Right atrium auricular region (tissue), 2 donors: ENCODE measurements around the gene IFT43. TPM values are rescaled to one million over a fixed set of nuclear protein-coding genes. Genes with fewer than 3 reads are reported as not detected.

Experiments used
- DNase-seq: peaks from one replicate; pipeline ENCODE4 v3.0.0-alpha.2; 2019; ENCODE audit warnings: low spot score
- H3K27ac ChIP-seq, 2 donors: fragments of 200-600 bp; sonication (generic); 1 replicate in 1 of 2; 2 replicates in 1 of 2; pipeline ENCODE4 v1.5.1; 2016 to 2019
- H3K27me3 ChIP-seq, 2 donors: fragments of 200-600 bp; sonication (generic); one replicate each; pipeline versions ENCODE4 v1.5.1 to v1.6.0; 2017 to 2019
- H3K36me3 ChIP-seq: fragments of 200-600 bp; sonication (generic); one replicate; pipeline ENCODE4 v1.5.1; 2016
- H3K4me1 ChIP-seq, 2 donors: fragments of 200-600 bp; sonication (generic); one replicate each; pipeline versions ENCODE4 v1.5.1 to v1.6.0; 2017 to 2019
- H3K4me3 ChIP-seq, 2 donors: fragments of 200-600 bp; sonication (generic); 1 replicate in 1 of 2; 2 replicates in 1 of 2; pipeline ENCODE4 v1.5.1; 2017 to 2019; ENCODE audit warnings: mild to moderate bottlenecking in 1 of 2, moderate library complexity in 1 of 2
- H3K9me3 ChIP-seq, 2 donors: fragments of 200-600 bp; sonication (generic); one replicate each; pipeline ENCODE4 v1.5.1; 2019
- CTCF ChIP-seq, 2 donors: fragments of 200-600 bp; sonication (generic); IDR thresholded peaks; one replicate each; pipeline ENCODE4 v1.5.1; 2019; ENCODE audit warnings: antibody characterized with exemption in 2 of 2
- total RNA-seq, 2 donors: library from RNA; depleted of rRNA; stranded (reverse); fragments of >200 nt; gene quantifications; one replicate each; pipeline ENCODE4 v1.1.0, GENCODE V29; 2016

The IFT43 gene
- total RNA-seq, 2 donors from 2014 or later: 32.6 to 59.0 TPM

- Histone ChIP-seq H3K27me3 (no peaks in the 10 kb centered on the region), H3K4me1 (no peaks in the 10 kb centered on the region), H3K27ac (no peak overlapping the region), H3K36me3 (peaks cover 28% of the 10 kb centered on the region), H3K4me3 (no peak overlapping the region), H3K9me3 (no peaks in the 10 kb centered on the region)
- DNase-seq: no peak
- no peak for TF ChIP-seq CTCF (IDR thresholded peaks at IDR 0.05)
Measured at GRCh38 chr14:76057914-76058313, 72.4 kb downstream of the IFT43 start.

GRCh38 chr14:76063327-76063726 is 77.8 kb downstream of the IFT43 start:
- Histone ChIP-seq H3K27ac (no peak overlapping the region), H3K27me3 (no peaks in the 10 kb centered on the region), H3K4me3 (no peak overlapping the region), H3K36me3 (peaks cover 66% of the 10 kb centered on the region), H3K4me1 (no peaks in the 10 kb centered on the region), H3K9me3 (peaks cover 0 to 11% of the 10 kb centered on the region in 2 donors)
- no peak for TF ChIP-seq CTCF (IDR thresholded peaks at IDR 0.05)
- no peak for DNase-seq

DNA sequence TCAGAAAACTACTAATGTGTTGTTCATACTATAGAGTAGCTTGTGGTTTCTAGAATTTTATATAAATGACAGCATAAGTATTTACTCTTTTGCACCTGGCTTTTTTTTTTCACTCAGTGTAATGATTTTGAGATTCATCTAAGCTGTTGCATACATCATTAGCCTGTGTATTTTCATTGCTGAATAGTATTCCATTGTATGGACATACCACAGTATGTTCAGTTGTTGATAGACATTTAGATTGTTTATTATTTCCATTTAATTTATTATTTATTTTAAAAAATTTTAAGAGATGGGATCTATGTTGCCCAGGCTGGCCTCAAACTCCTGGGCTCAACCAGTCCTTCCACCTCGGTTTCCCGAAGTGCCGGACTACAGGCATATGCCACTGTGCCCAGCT is 80.0 kb downstream of the IFT43 start:
- Histone ChIP-seq H3K27ac (no peak overlapping the region), H3K9me3 (peaks cover 0 to 11% of the 10 kb centered on the region in 2 donors), H3K4me1 (no peaks in the 10 kb centered on the region), H3K27me3 (no peaks in the 10 kb centered on the region), H3K4me3 (no peak overlapping the region), H3K36me3 (peaks cover 52% of the 10 kb centered on the region)
- TF ChIP-seq CTCF (IDR thresholded peaks at IDR 0.05): no peak
- DNase-seq: no peak

- Histone ChIP-seq H3K36me3 (peaks cover 52% of the 10 kb centered on the region), H3K27me3 (no peaks in the 10 kb centered on the region), H3K4me1 (no peaks in the 10 kb centered on the region), H3K4me3 (no peak overlapping the region), H3K27ac (no peak overlapping the region), H3K9me3 (peaks cover 0 to 11% of the 10 kb centered on the region in 2 donors)
- no peak for TF ChIP-seq CTCF (IDR thresholded peaks at IDR 0.05)
- no peak for DNase-seq
Measured at GRCh38 chr14:76067536-76067935, 82.0 kb downstream of the IFT43 start.

DNA sequence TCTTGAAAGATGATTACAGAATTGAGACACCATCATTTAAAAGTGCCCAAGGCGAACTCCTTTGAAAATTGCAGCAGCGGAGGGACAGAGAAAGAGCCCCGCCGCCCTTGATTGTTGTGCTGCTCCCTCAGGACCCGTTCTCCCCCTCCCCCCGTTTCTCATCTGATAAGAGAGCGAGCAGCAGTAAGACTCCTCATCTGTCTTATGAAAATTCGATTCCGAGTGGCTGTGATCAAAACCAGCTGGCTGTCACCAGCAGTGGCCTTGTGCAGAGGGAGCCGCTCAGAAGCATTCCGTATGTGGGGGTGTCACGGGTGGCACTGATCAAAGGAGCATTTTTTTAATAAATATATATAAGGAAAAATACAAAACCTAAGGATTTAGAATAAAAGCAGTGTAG is 88.2 kb downstream of the IFT43 start:
- no peak overlapping the region for H3K4me3 ChIP-seq
- no peak for TF ChIP-seq CTCF (IDR thresholded peaks at IDR 0.05)
- H3K27me3 ChIP-seq: no peaks in the 10 kb centered on the region
- no peaks in the 10 kb centered on the region for H3K9me3 ChIP-seq
- H3K4me1 ChIP-seq: no peaks in the 10 kb centered on the region
- H3K27ac ChIP-seq: no peak overlapping the region
- H3K36me3 ChIP-seq: peaks cover 19% of the 10 kb centered on the region
- DNase-seq: no peak

GRCh38 chr14:76077340-76077739 is 91.8 kb downstream of the IFT43 start:
- no peaks in the 10 kb centered on the region for H3K9me3 ChIP-seq
- H3K27ac ChIP-seq: no peak overlapping the region
- H3K4me1 ChIP-seq: peaks cover 0 to 9% of the 10 kb centered on the region in 2 donors
- no peak for TF ChIP-seq CTCF (IDR thresholded peaks at IDR 0.05)
- no peaks in the 10 kb centered on the region for H3K27me3 ChIP-seq
- H3K4me3 ChIP-seq: no peak overlapping the region
- no peak for DNase-seq
- H3K36me3 ChIP-seq: peaks cover 13% of the 10 kb centered on the region
